ENCODE data around the gene MTHFD1L. TPM values are rescaled to one million over a fixed set of nuclear protein-coding genes. Genes with fewer than 3 reads are reported as not detected.

MTHFD1L gene
- total RNA-seq, 3 donors from 2014 or later (not counting 1 experiment from before 2014, with no cell fraction given), result 3.8 to 4.5 (median 4.3) TPM

- H3K36me3 ChIP-seq (ENCODE audit: control insufficient read depth, insufficient read depth, low read length), result no peaks in the 10 kb centered on the region
- Mint-ChIP-seq H3K4me1 (no peaks in the 10 kb centered on the region), H3K4me3 (no peak overlapping the region), H3K27ac (no peak overlapping the region), H3K27me3 (ENCODE audit: low read depth in 2 of 2) (no peaks in the 10 kb centered on the region), H3K36me3 (no peaks in the 10 kb centered on the region), H3K9me3 (peaks cover 2 to 3% of the 10 kb centered on the region in 2 donors)
- H3K27me3 ChIP-seq (ENCODE audit: control insufficient read depth, insufficient read depth, low read length), result no peaks in the 10 kb centered on the region
- no CpG with 5 or more reads among the region's 1 CpG for WGBS (ENCODE audit: insufficient coverage)
- H3K9me3 ChIP-seq (ENCODE audit: control insufficient read depth, insufficient read depth, low read length), result no peaks in the 10 kb centered on the region
- intact Hi-C loops (cut with micrococcal nuclease), result no loop called here
- no peak for ATAC-seq
- no peak for DNase-seq
- no peaks in the 10 kb centered on the region for H3K4me1 ChIP-seq (ENCODE audit: control insufficient read depth, insufficient read depth, low read length)
- H3K27ac ChIP-seq (ENCODE audit: low read length), result no peak overlapping the region
- TF ChIP-seq CTCF (IDR thresholded peaks at IDR 0.05), result no peak
- no peak overlapping the region for H3K4me3 ChIP-seq (ENCODE audit: low read length)
These were observed 41.3 kb downstream of the MTHFD1L start for GRCh38 chr6:150906641-150907326.

- Histone ChIP-seq H3K4me1 (ENCODE audit: control insufficient read depth, insufficient read depth, low read length) (no peaks in the 10 kb centered on the region), H3K27me3 (ENCODE audit: control insufficient read depth, insufficient read depth, low read length) (no peaks in the 10 kb centered on the region), H3K4me3 (ENCODE audit: low read length) (no peak overlapping the region), H3K9me3 (ENCODE audit: control insufficient read depth, insufficient read depth, low read length) (no peaks in the 10 kb centered on the region), H3K27ac (ENCODE audit: low read length) (no peak overlapping the region), H3K36me3 (ENCODE audit: control insufficient read depth, insufficient read depth, low read length) (no peaks in the 10 kb centered on the region)
- no peak overlapping the region for H3K4me3 Mint-ChIP-seq
- DNase-seq, result no peak
- no peaks in the 10 kb centered on the region for H3K27me3 Mint-ChIP-seq (ENCODE audit: low read depth in 2 of 2)
- intact Hi-C loops (cut with micrococcal nuclease), result no loop called here
- H3K9me3 Mint-ChIP-seq, result peaks cover 2 to 3% of the 10 kb centered on the region in 2 donors
- 94% methylated on average over 8 of the region's 8 CpGs for WGBS (ENCODE audit: insufficient coverage)
- no peaks in the 10 kb centered on the region for H3K36me3 Mint-ChIP-seq
- TF ChIP-seq CTCF (IDR thresholded peaks at IDR 0.05), result no peak
- no peak for ATAC-seq
- H3K27ac Mint-ChIP-seq, result no peak overlapping the region
- H3K4me1 Mint-ChIP-seq, result no peaks in the 10 kb centered on the region
These were observed 41.9 kb downstream of the MTHFD1L start for GRCh38 chr6:150907383-150907782.

- no peak for TF ChIP-seq CTCF (IDR thresholded peaks at IDR 0.05)
- Histone ChIP-seq H3K4me3 (ENCODE audit: low read length) (no peak overlapping the region), H3K27me3 (ENCODE audit: control insufficient read depth, insufficient read depth, low read length) (no peaks in the 10 kb centered on the region), H3K9me3 (ENCODE audit: control insufficient read depth, insufficient read depth, low read length) (no peaks in the 10 kb centered on the region), H3K27ac (ENCODE audit: low read length) (no peak overlapping the region), H3K4me1 (ENCODE audit: control insufficient read depth, insufficient read depth, low read length) (no peaks in the 10 kb centered on the region), H3K36me3 (ENCODE audit: control insufficient read depth, insufficient read depth, low read length) (no peaks in the 10 kb centered on the region)
- no peak for DNase-seq
- no peak overlapping the region for H3K27ac Mint-ChIP-seq
- no peak for ATAC-seq
- intact Hi-C loops (cut with micrococcal nuclease), result no loop called here
- WGBS (ENCODE audit: insufficient coverage), result no CpG with 5 or more reads among the region's 2 CpGs
- peaks cover 2 to 3% of the 10 kb centered on the region in 2 donors for H3K9me3 Mint-ChIP-seq
- H3K27me3 Mint-ChIP-seq (ENCODE audit: low read depth in 2 of 2), result no peaks in the 10 kb centered on the region
- no peaks in the 10 kb centered on the region for H3K36me3 Mint-ChIP-seq
- no peaks in the 10 kb centered on the region for H3K4me1 Mint-ChIP-seq
- H3K4me3 Mint-ChIP-seq, result no peak overlapping the region
These were observed 43.4 kb downstream of the MTHFD1L start for GRCh38 chr6:150908901-150909300.

GRCh38 chr6:150910561-150910960 lies 45.1 kb downstream of the MTHFD1L start:
- H3K9me3 Mint-ChIP-seq, result peaks cover 2 to 3% of the 10 kb centered on the region in 2 donors
- no peak overlapping the region for H3K4me3 Mint-ChIP-seq
- no peaks in the 10 kb centered on the region for H3K4me1 Mint-ChIP-seq
- DNase-seq (no peak), ATAC-seq (no peak)
- Histone ChIP-seq H3K4me1 (ENCODE audit: control insufficient read depth, insufficient read depth, low read length) (no peaks in the 10 kb centered on the region), H3K36me3 (ENCODE audit: control insufficient read depth, insufficient read depth, low read length) (no peaks in the 10 kb centered on the region), H3K27me3 (ENCODE audit: control insufficient read depth, insufficient read depth, low read length) (no peaks in the 10 kb centered on the region), H3K27ac (ENCODE audit: low read length) (no peak overlapping the region), H3K9me3 (ENCODE audit: control insufficient read depth, insufficient read depth, low read length) (no peaks in the 10 kb centered on the region), H3K4me3 (ENCODE audit: low read length) (no peak overlapping the region)
- H3K27ac Mint-ChIP-seq, result no peak overlapping the region
- intact Hi-C loops (cut with micrococcal nuclease), result no loop called here
- TF ChIP-seq CTCF (IDR thresholded peaks at IDR 0.05), result no peak
- no peaks in the 10 kb centered on the region for H3K36me3 Mint-ChIP-seq
- WGBS (ENCODE audit: insufficient coverage), result 57% methylated on average over 1 of the region's 2 CpGs
- H3K27me3 Mint-ChIP-seq (ENCODE audit: low read depth in 2 of 2), result no peaks in the 10 kb centered on the region
